Measurements from ENCODE around the gene ADM.

DNA sequence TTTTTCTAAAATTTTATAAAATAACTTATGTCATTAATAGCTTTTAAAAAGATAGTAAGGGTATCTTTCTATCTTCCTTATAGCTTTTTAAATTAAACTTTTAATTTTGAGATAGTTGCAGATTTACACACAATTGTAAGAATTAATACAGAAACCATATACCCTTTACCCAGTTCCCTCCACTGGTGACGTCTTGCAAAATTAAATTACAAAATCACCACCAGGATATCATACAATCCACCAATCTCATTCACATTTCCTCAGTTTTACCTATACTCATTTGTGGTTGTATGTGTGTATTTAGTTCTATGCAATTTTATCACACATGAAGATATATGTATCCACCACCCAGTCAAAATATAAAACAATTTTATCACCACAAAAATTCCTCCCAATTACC, 20.9 kb upstream of the ADM start:
- no peak for TF ChIP-seq POLR2A (IDR thresholded peaks at IDR 0.05)
- TF ChIP-seq, protein P1, sequence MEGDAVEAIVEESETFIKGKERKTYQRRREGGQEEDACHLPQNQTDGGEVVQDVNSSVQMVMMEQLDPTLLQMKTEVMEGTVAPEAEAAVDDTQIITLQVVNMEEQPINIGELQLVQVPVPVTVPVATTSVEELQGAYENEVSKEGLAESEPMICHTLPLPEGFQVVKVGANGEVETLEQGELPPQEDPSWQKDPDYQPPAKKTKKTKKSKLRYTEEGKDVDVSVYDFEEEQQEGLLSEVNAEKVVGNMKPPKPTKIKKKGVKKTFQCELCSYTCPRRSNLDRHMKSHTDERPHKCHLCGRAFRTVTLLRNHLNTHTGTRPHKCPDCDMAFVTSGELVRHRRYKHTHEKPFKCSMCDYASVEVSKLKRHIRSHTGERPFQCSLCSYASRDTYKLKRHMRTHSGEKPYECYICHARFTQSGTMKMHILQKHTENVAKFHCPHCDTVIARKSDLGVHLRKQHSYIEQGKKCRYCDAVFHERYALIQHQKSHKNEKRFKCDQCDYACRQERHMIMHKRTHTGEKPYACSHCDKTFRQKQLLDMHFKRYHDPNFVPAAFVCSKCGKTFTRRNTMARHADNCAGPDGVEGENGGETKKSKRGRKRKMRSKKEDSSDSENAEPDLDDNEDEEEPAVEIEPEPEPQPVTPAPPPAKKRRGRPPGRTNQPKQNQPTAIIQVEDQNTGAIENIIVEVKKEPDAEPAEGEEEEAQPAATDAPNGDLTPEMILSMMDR (IDR thresholded peaks at IDR 0.05), result no peak

Measured in body of pancreas (tissue), 4 donors.